H9 (cell line): ENCODE data around the gene TMEM184B. TPM values are rescaled to one million over a fixed set of nuclear protein-coding genes. Genes with fewer than 3 reads are reported as not detected.

Source experiments
- DNase-seq: peaks from one replicate; pipeline ENCODE4 v3.0.0-alpha.2; 2017
- H2AFZ ChIP-seq: one replicate; pipeline ENCODE4 v1.6.1; 2013; ENCODE audit warnings: mild to moderate bottlenecking, low read length, control low read depth, moderate library complexity
- H2AK5ac ChIP-seq: 2 replicates; pipeline ENCODE4 v1.6.1; 2013; ENCODE audit warnings: low read length, control low read depth, mixed read lengths; ENCODE audit not compliant: insufficient read length
- H2BK120ac ChIP-seq: one replicate; pipeline ENCODE4 v1.6.1; 2013; ENCODE audit warnings: low read depth, mild to moderate bottlenecking, low read length, control low read depth, inconsistent platforms; ENCODE audit not compliant: poor library complexity, severe bottlenecking
- H2BK12ac ChIP-seq: 2 replicates; pipeline ENCODE4 v1.6.1; 2013; ENCODE audit warnings: low read length, control low read depth, mixed read lengths, low read depth; ENCODE audit not compliant: insufficient read length
- H2BK15ac ChIP-seq: 2 replicates; pipeline ENCODE4 v1.6.1; 2013; ENCODE audit warnings: low read depth, low read length, control low read depth
- H2BK20ac ChIP-seq: one replicate; pipeline ENCODE4 v1.6.1; 2013; ENCODE audit warnings: low read depth, mild to moderate bottlenecking, low read length, control low read depth, inconsistent platforms; ENCODE audit not compliant: poor library complexity, severe bottlenecking
- H2BK5ac ChIP-seq: 2 replicates; pipeline ENCODE4 v1.6.1; 2013; ENCODE audit warnings: low read length, control low read depth, mixed read lengths; ENCODE audit not compliant: insufficient read length
- H3K14ac ChIP-seq: 2 replicates; pipeline ENCODE4 v1.6.1; 2013; ENCODE audit warnings: low read length, control low read depth; ENCODE audit not compliant: insufficient read depth
- H3K18ac ChIP-seq: 2 replicates; pipeline ENCODE4 v1.6.1; 2013; ENCODE audit warnings: low read depth, mild to moderate bottlenecking, mixed read lengths, low read length, control low read depth; ENCODE audit not compliant: insufficient read length
- H3K23ac ChIP-seq: 2 replicates; pipeline ENCODE4 v1.6.1; 2013; ENCODE audit warnings: low read length, control low read depth, mixed read lengths, low read depth; ENCODE audit not compliant: insufficient read length
- H3K23me2 ChIP-seq: 2 replicates; pipeline ENCODE4 v1.6.1; 2013; ENCODE audit warnings: low read depth, mild to moderate bottlenecking, mixed read lengths, low read length, control low read depth; ENCODE audit not compliant: insufficient read length, poor library complexity, severe bottlenecking
- H3K27ac ChIP-seq: 2 replicates; pipeline ENCODE4 v1.5.1; 2013; ENCODE audit warnings: low read length, control low read depth, mixed read lengths, low read depth; ENCODE audit not compliant: insufficient read length
- H3K27me3 ChIP-seq: 2 replicates; pipeline ENCODE4 v1.6.1; 2013; ENCODE audit warnings: low read length, control low read depth, inconsistent platforms; ENCODE audit not compliant: insufficient read depth
- H3K4ac ChIP-seq: 2 replicates; pipeline ENCODE4 v1.6.1; 2013; ENCODE audit warnings: low read depth, mild to moderate bottlenecking, control low read depth, inconsistent platforms, low read length, moderate library complexity
- H3K4me1 ChIP-seq: 2 replicates; pipeline ENCODE4 v1.6.1; 2013; ENCODE audit warnings: low read length, control low read depth, inconsistent platforms; ENCODE audit not compliant: insufficient read depth
- H3K4me2 ChIP-seq: 2 replicates; pipeline ENCODE4 v1.6.1; 2013; ENCODE audit warnings: low read length, control low read depth, mixed read lengths; ENCODE audit not compliant: insufficient read length, insufficient read depth
- H3K56ac ChIP-seq: 2 replicates; pipeline ENCODE4 v1.6.1; 2013; ENCODE audit warnings: low read depth, mild to moderate bottlenecking, mixed read lengths, low read length, control low read depth; ENCODE audit not compliant: insufficient read length
- H3K79me1 ChIP-seq: 2 replicates; pipeline ENCODE4 v1.6.1; 2013; ENCODE audit warnings: low read depth, mild to moderate bottlenecking, moderate library complexity, low read length, control low read depth, inconsistent platforms; ENCODE audit not compliant: insufficient read depth, poor library complexity, severe bottlenecking
- H3K79me2 ChIP-seq: 2 replicates; pipeline ENCODE4 v1.6.1; 2013; ENCODE audit warnings: low read length, control low read depth, inconsistent platforms; ENCODE audit not compliant: insufficient read depth
- H3K9ac ChIP-seq: 2 replicates; pipeline ENCODE4 v1.6.1; 2013; ENCODE audit warnings: low read length, control low read depth, mixed read lengths; ENCODE audit not compliant: insufficient read length; ENCODE audit errors: extremely low read depth
- H3K9me3 ChIP-seq: one replicate; pipeline ENCODE4 v1.6.1; 2013; ENCODE audit warnings: low read depth, low read length, inconsistent platforms; ENCODE audit not compliant: control insufficient read depth
- H3T11ph ChIP-seq: one replicate; pipeline ENCODE4 v1.6.1; 2013; ENCODE audit warnings: mild to moderate bottlenecking, low read length, control low read depth, inconsistent platforms
- H4K20me1 ChIP-seq: one replicate; pipeline ENCODE4 v1.6.1; 2013; ENCODE audit not compliant: control insufficient read depth, insufficient read length, insufficient read depth
- H4K5ac ChIP-seq: 2 replicates; pipeline ENCODE4 v1.6.1; 2013; ENCODE audit warnings: low read depth, mild to moderate bottlenecking, mixed read lengths, low read length, control low read depth; ENCODE audit not compliant: insufficient read length
- H4K8ac ChIP-seq: replicated peaks from 2 replicates; pipeline ENCODE4 v1.6.1; 2013; ENCODE audit warnings: low read length, control low read depth, mixed read lengths, low read depth; ENCODE audit not compliant: insufficient read length
- H4K91ac ChIP-seq: 2 replicates; pipeline ENCODE4 v1.6.1; 2013; ENCODE audit warnings: low read depth, mild to moderate bottlenecking, moderate library complexity, mixed read lengths, low read length, control low read depth; ENCODE audit not compliant: insufficient read length
- H3K27ac Mint-ChIP-seq, 3 experiments: 2 replicates in 2 of 3; 3 replicates in 1 of 3; pipeline ENCODE4 v1.8.0; 2020 to 2021; ENCODE audit warnings: mixed read lengths in 3 of 3, mild to moderate bottlenecking in 1 of 3, moderate library complexity in 1 of 3
- H3K27me3 Mint-ChIP-seq: 2 replicates; pipeline ENCODE4 v1.8.0; 2021; ENCODE audit warnings: low read depth, mild to moderate bottlenecking, moderate library complexity, mixed read lengths
- H3K36me3 Mint-ChIP-seq, 3 experiments: 2 replicates in 2 of 3; 3 replicates in 1 of 3; pipeline ENCODE4 v1.8.0; 2020 to 2021; ENCODE audit warnings: low read depth in 3 of 3, mixed read lengths in 3 of 3; ENCODE audit not compliant: insufficient read depth in 1 of 3
- H3K4me1 Mint-ChIP-seq, 2 experiments: 2 replicates each; pipeline ENCODE4 v1.8.0; 2020; ENCODE audit warnings: mixed read lengths in 2 of 2
- H3K4me3 Mint-ChIP-seq, 2 experiments: 2 replicates in 1 of 2; 3 replicates in 1 of 2; pipeline ENCODE4 v1.8.0; 2020 to 2021; ENCODE audit warnings: mild to moderate bottlenecking in 2 of 2, mixed read lengths in 2 of 2, moderate library complexity in 1 of 2
- H3K9me3 Mint-ChIP-seq, 2 experiments: 2 replicates in 1 of 2; 3 replicates in 1 of 2; pipeline ENCODE4 v1.8.0; 2020; ENCODE audit warnings: mild to moderate bottlenecking in 2 of 2, mixed read lengths in 2 of 2, moderate library complexity in 1 of 2
- WGBS: extraction: QIAGEN DNeasy Blood & Tissue Kit; methylation state at CpG from one replicate; pipeline ENCODE4 v1.1.7; 2013; ENCODE audit warnings: missing lambda C conversion rate, low lambda C conversion rate, mixed read lengths; ENCODE audit not compliant: insufficient read length; ENCODE audit errors: extremely low coverage; 5-methylcytosine and 5-hydroxymethylcytosine counted together
- total RNA-seq: library from RNA; stranded (reverse); gene quantifications from 2 replicates; pipeline ENCODE4 v1.2.1, GENCODE V29; 2021
- TF ChIP-seq, protein P1 (sequence below): fragments of 200-600 bp; sonication (generic); conservative IDR thresholded peaks from 3 replicates; pipeline ENCODE4 v1.8.0; 2021; ENCODE audit warnings: antibody characterized with exemption, mild to moderate bottlenecking

TMEM184B gene
- total RNA-seq, 1 experiment from 2014 or later, result 58.5 TPM

DNA sequence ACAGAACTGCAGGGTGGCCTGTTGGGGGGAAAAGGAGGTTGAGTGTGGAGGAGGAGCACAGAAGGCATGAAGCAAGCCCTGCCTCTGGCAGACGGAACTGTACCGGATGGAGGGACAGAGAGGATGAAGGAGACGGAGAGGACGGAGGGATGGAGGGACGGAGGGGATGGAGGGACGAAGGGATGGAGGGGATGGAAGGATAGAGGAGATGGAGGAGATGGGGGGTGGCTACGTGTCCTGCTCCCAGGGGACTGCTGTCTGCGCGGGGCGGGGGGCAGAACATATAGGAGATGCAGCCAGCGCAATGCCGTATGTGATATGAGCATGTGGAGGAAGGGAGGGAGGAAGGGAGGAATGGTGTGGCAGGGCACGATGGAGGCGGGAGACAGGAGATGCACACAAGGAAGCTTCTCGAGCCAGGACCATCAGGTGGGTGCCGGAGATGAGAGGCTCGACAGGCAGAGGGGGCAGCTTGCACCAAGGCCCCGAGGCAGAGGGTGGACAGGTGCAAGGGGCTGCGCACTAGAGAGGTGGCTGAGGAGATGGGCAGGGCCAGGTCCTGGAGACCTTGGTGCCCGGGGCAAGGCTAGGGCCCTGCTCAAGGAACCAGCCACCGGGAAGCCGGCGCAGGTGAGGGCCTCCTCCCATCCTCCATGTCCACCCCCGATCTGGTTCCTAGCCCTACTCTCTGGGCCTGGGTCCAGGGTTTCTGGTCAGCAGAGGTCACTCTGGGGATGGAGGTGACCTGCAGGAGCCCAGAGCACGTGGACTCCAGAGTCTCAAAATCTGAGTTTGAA lies 45.8 kb downstream of the TMEM184B start:
- H3T11ph ChIP-seq, result no peak overlapping the region
- H3K9me3 Mint-ChIP-seq, result no peaks in the 10 kb centered on the region

More for the DNA sequence above, 45.8 kb downstream of the TMEM184B start:
- no peak overlapping the region for H3K4me3 Mint-ChIP-seq
- Histone ChIP-seq H3K4ac (no peak overlapping the region), H3K23ac (no peak overlapping the region), H2BK15ac (no peak overlapping the region), H4K8ac (no peak overlapping the region), H2AK5ac (no peak overlapping the region), H4K91ac (no peak overlapping the region), H3K79me1 (no peaks in the 10 kb centered on the region), H3K18ac (no peak overlapping the region), H2AFZ (no peak overlapping the region), H3K4me1 (no peaks in the 10 kb centered on the region), H2BK20ac (no peak overlapping the region), H3K79me2 (no peaks in the 10 kb centered on the region), H2BK5ac (no peak overlapping the region), H3K27me3 (no peaks in the 10 kb centered on the region), H3K9ac (no peak overlapping the region), H4K20me1 (no peaks in the 10 kb centered on the region), H3K14ac (no peak overlapping the region), H2BK120ac (no peak overlapping the region), H3K9me3 (no peaks in the 10 kb centered on the region), H3K23me2 (no peaks in the 10 kb centered on the region), H3K4me2 (no peak overlapping the region), H2BK12ac (no peak overlapping the region), H4K5ac (no peak overlapping the region), H3K56ac (no peak overlapping the region), H3K27ac (no peak overlapping the region)
- H3K36me3 Mint-ChIP-seq, result peaks cover 6 to 52% (median 51%) of the 10 kb centered on the region in 3 experiments; a peak in 6 of 7 replicates
- 100% methylated on average over 1 of the region's 25 CpGs for WGBS
- TF ChIP-seq, protein P1, sequence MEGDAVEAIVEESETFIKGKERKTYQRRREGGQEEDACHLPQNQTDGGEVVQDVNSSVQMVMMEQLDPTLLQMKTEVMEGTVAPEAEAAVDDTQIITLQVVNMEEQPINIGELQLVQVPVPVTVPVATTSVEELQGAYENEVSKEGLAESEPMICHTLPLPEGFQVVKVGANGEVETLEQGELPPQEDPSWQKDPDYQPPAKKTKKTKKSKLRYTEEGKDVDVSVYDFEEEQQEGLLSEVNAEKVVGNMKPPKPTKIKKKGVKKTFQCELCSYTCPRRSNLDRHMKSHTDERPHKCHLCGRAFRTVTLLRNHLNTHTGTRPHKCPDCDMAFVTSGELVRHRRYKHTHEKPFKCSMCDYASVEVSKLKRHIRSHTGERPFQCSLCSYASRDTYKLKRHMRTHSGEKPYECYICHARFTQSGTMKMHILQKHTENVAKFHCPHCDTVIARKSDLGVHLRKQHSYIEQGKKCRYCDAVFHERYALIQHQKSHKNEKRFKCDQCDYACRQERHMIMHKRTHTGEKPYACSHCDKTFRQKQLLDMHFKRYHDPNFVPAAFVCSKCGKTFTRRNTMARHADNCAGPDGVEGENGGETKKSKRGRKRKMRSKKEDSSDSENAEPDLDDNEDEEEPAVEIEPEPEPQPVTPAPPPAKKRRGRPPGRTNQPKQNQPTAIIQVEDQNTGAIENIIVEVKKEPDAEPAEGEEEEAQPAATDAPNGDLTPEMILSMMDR, result no peak
- no peak overlapping the region for H3K27ac Mint-ChIP-seq
- no peak for DNase-seq
- H3K4me1 Mint-ChIP-seq, result peaks cover 0 to 7% of the 10 kb centered on the region in 2 experiments; a peak in 2 of 4 replicates
- no peaks in the 10 kb centered on the region; the same call in 1 of the 2 replicates for H3K27me3 Mint-ChIP-seq
